Measurements from ENCODE around the gene APBA3.

The APBA3 gene, protein sequence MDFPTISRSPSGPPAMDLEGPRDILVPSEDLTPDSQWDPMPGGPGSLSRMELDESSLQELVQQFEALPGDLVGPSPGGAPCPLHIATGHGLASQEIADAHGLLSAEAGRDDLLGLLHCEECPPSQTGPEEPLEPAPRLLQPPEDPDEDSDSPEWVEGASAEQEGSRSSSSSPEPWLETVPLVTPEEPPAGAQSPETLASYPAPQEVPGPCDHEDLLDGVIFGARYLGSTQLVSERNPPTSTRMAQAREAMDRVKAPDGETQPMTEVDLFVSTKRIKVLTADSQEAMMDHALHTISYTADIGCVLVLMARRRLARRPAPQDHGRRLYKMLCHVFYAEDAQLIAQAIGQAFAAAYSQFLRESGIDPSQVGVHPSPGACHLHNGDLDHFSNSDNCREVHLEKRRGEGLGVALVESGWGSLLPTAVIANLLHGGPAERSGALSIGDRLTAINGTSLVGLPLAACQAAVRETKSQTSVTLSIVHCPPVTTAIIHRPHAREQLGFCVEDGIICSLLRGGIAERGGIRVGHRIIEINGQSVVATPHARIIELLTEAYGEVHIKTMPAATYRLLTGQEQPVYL

DNA sequence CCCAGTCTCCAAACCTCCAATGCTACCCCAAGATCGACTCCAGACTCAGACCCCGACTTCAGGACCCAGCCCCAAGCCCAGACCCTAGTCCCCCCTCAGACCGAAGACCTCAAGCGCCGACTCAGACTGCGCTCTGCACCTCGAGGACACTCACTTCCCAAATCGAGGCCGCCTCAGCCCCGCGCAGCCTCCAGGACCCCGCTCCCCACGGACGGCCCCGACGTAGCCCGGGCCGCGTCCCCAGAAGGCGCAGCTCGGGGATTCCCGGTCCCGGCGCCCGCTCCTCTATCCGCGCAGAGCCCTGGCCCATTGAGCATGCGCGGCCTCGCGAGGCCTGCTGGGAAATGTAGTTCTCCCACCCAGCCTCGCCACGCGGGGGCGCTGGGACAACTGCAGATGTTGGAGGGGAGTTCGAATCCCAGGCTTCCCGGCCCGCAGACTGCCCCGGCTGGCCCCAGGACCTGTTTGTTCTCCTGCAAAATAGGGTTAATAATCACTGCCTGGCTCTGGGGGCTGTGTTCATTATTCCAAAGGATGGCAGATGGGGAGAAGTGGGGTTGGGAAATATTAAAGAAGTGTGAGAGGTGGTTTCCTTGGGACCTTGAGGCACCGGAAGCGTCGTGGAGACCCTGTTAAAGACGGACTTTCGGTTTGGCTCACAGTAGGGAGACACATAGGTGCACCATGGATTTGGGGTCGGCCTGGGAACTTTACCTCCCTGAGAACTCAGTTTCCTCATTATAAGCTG, at the start of gene APBA3:
Gene APBA3, minus strand, starts transcription at position 311 of the 748 bp plus-strand sequence. CDS start 1,428 bp downstream, outside the sequence.
- peak; percentile 91 for DNase-seq (ENCODE audit: low read depth in 2 of 2)

GRCh38 chr19:3810708-3811355, 49.3 kb upstream of the APBA3 start:
- DNase-seq (ENCODE audit: low read depth in 2 of 2), result no peak

DNA sequence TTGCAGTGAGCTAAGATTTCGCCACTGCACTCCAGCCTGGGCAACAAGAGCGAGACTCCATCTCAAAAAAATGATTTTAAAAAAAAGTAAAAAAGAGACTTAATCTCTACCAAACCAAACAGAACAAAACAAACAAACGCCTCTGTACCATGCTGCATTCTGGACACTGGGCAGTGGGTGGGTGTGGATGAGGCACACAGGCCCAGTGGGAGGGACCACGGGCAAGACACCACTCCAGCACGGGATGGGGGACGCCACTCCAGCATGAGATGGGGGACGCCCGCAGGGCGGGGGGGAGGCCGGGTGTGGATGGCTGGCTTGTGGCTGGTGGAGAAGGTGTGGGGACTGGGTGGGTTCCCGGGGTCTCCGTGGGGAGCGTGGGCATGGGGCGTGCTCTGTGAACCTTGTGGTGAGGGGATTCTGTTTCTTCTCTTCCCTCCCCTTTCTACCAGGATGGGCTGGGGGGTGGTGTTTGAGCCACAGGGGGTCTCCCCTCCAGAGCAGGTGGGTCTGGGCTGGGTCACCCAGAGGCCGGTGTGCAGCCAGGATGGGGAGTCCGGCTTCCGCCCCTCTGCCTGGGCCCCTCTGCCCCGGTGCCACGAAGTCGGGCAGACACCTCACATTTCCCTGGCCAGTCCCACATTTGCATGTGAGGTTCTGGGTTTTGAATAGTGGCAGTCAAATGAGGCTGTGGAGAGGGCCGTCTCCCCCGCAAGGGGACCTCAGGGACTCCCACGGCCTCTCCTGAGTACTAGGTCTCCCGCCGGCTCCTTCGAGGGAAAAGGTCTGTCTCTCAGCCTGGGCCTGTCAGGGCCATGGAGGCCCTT, 48.6 kb upstream of the APBA3 start:
- DNase-seq (ENCODE audit: low read depth in 2 of 2), result no peak

DNA sequence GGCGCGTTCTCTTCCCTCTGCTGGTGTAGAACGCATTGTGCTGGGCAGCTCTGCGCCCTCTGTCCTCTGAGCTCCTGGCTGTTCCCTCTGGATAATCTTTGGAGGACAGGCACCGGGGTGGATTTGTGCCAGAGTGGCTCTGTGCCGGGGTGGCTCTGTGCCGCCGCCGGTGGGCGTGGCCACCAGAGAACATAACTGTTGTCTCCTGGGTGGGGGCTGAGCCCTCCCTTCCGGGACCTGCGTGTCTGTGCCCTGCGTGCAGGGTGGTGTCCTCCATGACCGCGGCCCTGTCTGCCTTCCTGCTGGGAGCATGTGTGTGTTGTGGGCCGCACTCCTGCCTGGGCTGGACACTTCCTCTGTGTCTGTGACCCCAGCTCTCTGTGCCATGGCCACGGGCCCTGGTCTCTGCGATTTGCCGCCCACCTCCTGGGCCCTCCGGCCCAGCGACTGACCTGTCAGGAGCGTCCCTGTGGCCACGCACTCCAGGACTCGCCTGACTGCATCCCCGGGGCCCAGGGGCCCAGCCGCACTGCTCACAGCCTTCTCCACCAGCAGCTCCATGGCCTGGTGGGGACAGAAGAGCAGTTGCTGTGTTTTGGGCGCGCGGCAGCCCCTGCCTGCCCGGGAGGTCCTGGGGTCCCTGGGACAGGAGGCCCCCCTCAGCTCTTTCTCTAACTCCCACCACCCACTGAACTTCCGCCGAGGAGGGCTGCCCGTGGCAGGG, 47.1 kb upstream of the APBA3 start:
- no peak for DNase-seq (ENCODE audit: low read depth in 2 of 2)

DNA sequence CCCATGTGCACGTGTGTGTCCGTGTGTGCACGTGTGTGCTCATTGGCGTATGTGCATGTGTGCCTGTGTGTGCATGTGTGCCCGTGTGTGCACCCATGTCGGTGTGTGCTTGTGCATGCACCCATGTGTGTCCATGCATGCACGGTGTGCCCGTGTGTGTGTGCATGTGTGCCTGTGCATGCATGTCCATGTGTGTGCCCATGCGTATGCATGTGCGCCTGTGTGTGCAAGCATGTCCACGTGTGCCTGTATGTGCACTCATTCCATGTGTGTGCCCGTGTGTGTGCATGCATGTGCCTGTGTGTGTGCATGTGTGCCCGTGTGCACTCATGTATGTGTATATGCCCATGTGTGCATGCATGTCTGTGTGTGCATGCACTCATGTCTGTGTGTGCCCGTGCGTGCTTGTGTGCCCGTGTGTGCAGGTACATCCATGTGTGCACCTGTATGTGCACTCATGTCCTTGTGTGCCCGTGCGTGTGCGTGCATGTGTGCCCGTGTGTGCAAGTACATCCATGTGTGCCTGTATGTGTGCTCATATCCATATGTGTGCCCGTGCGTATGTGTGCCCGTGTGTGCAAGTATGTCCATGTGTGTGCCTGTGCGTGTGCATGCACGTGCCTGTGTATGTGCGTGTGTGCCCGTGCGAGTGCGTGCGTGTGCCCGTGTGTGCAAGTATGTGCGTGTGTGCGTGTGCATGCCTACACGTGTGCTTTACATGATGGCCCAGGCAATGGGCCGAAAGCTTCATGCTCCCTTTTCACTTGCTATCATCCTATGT, 46.3 kb upstream of the APBA3 start:
- DNase-seq (ENCODE audit: low read depth in 2 of 2), result no peak

DNA sequence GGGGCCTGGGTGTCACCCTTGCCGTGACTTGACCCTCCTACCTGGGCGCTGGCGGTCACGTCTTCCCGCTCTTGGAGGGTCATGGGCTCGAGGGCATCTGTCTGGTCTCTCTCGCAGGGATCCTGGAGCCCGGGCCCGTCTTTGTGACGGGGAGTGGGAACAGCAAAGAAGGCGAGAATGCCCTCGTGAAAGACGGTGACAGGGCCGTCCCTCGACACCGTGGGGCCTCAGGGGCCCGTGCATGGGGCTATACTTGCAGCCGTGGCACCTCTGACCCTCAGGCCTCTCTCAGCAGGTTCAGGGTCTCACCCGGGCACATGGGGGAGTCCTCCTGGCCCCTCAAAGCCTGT, 45.6 kb upstream of the APBA3 start:
- DNase-seq (ENCODE audit: low read depth in 2 of 2), result no peak

DNA sequence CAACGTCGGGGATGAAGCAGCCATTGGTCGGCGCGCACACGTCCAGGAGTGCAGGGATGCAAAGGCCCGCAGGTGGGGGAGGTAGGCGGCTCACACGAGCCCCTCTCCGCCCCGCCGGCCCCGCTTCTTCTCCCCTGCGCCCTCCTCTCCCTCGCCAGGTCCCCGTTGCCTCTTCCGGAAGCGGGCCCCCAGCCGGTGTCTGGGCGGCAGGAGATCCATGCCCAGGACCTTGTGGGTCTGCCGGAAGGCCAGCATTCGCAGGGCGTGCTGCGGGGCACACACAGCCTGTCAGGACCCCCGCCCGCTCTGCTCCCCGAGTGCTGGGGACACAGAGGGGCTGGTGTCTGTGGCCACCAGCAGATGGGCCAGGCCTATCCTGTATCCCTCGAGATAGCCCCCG, 44.4 kb upstream of the APBA3 start:
- no peak for DNase-seq (ENCODE audit: low read depth in 2 of 2)

- no peak for DNase-seq (ENCODE audit: low read depth in 2 of 2)
Observed at GRCh38 chr19:3804429-3804828, 42.9 kb upstream of the APBA3 start.

DNA sequence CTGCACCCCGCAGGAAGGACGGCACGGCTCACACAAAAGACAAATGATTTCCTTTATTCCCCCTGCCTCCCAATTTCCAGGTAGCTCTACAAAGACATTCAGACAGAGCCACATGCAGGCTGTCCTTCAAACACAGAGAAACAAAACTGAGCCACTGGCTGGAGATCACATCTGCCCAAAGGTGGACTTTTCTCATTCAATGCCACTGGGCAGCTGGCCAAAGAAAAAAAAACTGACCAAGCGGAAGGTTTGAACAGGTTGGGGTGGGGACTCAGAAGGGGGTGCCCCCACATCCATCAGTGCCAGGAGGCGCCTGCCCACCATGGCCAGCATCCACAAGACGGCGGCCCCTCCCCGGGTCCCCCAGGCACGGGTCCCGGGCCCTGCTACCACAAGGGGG, 42.5 kb upstream of the APBA3 start:
- DNase-seq (ENCODE audit: low read depth in 2 of 2), result no peak

DNA sequence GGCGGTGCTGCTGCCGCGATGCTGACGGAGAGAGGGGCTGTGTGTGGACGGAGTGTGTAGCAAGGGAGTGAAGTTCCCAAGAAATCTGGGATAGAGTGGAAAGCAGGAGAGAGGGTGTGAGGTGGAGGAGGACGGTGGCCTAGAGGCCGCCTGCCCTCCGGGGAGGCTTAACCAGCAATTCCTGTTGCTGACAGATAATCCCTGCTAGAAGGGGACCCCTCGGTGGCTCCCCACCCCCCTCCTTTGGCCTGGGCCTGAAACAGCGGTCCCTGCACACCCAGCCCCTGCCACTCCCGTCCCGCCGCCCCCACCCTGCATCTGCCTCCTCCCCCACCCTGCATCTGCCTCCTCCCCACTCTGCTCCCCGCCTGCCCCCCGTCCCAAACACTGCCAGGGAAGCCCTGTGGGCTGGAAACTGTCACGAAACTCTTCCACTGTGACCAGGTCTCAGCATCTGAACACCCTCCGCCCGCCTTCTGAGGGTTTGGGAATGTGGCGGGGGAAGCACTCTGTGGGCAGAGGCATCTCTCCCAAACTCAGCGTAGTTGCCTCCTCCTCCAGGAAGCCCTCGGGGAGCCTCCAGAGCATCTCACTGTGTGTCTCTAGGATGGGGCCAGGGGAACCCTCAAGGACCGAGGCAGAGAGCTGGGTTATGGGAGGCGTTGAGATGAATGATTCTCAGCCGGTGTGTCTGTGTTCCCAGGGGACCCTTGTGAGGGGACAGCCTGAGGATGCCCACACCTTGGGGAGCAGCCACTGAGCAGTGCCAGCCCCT, 41.8 kb upstream of the APBA3 start:
- DNase-seq (ENCODE audit: low read depth in 2 of 2), result no peak

DNA sequence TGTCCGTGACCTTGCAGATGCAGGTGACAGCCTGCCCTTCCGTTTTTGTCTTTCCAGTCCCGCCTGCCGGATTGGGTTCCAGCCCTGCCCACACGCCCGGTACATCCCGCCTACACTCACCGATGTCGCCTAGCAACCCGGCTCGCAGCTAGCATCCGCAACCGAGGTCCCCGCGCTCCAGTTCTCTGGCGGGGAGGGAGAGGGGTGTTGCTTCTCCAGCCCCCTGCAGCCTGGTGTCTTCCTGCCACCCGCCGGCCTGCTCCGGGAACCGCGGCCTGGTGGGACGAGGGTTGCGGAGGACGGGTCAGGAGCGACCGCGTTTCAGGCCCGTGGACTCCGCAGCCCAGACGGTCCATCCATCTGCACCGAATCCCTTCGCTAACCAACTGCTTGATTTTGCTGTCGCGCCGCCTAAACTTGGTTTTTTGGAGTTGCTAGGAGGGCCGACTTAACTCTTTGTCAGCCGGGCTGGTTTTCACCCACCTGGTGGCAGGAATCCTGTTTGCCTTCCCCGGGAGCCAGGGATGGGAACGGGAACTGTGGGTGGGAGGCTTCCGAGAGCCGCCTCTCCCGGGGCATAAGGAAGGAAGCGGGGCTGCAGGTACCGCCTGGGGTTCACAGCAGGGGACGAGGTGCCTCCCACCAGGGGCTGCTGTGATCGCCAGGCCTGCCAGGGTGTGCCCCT, 40.1 kb upstream of the APBA3 start:
- peak; percentile 41 to 70 for DNase-seq (ENCODE audit: low read depth in 2 of 2)

DNA sequence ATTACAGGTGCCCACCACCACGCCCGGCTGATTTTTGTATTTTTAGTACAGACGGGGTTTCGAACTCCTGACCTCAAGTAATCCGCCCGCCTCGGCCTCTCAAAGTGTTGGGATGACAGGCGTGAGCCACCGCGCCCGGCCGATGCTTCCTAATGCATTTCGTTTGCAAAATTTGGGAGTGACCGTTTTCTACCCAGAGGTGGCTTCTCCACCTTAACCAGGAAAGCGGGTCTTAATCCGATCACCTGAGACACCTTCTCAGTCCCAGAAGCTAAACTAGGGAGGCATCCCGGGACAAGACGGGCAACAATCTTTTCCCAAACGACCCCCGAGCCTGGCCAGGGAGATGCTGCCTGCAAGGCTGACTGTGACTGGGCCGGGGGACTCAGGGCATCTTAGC, 39.5 kb upstream of the APBA3 start:
- no peak for DNase-seq (ENCODE audit: low read depth in 2 of 2)

DNA sequence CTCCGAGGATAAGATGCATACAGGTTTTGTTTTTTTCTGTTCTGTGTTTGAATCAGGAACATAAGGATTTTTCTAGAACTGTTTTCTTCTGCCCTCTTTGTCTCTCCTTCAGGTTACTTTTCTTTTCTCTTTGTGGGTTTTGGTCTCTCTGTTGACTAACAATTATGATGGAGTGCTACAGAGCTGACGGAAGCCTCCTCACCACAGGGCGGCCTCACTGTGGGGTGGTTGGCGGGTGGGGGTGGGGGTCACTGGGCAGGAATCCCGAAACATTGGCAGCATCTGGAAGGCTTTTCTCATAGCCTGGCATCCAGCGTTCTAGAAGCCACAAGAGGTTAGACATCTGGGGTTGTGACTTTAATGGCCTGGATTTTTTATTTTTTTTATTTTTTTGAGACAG, 36.6 kb upstream of the APBA3 start:
- no peak for DNase-seq (ENCODE audit: low read depth in 2 of 2)

- DNase-seq (ENCODE audit: low read depth in 2 of 2), result no peak
Observed at GRCh38 chr19:3796358-3796757, 34.9 kb upstream of the APBA3 start.

DNA sequence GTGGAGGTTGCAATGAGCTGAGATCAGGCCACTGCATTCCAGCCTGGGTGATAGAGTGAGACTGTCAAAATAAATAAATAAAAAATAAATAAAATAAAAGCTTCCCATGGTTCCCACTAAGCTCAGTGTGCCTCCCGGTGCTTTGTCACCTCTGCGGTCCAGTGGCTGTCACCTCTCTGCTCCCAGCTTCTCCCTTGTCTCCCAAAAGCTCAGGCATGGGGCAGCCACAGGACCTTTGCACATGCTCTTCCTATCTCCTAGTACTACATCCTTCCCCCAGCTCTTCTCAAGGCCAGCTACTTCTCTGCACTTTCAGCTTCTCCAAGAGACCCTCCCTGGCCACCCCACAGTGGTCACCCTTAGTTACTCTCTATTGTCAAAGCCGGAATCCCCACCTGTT, 32.3 kb upstream of the APBA3 start:
- no peak for DNase-seq (ENCODE audit: low read depth in 2 of 2)

- DNase-seq (ENCODE audit: low read depth in 2 of 2), result no peak
Observed at GRCh38 chr19:3792114-3792513, 30.6 kb upstream of the APBA3 start.

DNA sequence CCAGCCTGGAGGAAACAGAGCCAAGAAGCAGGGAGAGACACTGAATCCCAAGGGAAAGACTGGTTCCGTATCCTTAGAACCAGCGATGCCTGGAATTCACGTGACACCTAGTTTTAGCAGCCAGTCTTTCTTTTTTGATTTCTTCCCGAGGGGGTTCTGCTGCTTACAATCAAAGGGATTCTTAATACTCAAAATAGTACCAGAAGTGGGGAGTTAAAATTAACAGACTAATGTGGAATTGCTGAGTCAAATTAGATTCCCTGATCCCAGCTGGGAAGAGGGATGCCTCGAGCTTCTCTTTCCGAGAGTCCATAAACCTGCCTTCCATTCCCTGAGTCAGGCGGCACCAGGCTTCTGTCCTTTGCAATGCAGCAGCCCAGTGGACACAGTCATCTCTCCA, 29.4 kb upstream of the APBA3 start:
- no peak for DNase-seq (ENCODE audit: low read depth in 2 of 2)

- no peak for DNase-seq (ENCODE audit: low read depth in 2 of 2)
Observed at GRCh38 chr19:3790209-3790734, 28.8 kb upstream of the APBA3 start.

All from stimulated activated CD8-positive, alpha-beta memory T cell treated with anti-CD3 and anti-CD28 coated beads, Interleukin-7, amount 100 ng/mL, for 4 hours (primary cell).